NCI-H748 (cell line): ENCODE data around the gene NAT16.
"Not testable (repeated sequence)": the region's sequence is repeated elsewhere in the genome, so short reads cannot be mapped to it uniquely, and the experiment has no call there.

Experiments used
- DNase-seq: peaks from one replicate; lab custom pipeline; 2025; ENCODE audit not compliant: unreplicated experiment; lab: John Stamatoyannopoulos, UW

NAT16 gene

DNA sequence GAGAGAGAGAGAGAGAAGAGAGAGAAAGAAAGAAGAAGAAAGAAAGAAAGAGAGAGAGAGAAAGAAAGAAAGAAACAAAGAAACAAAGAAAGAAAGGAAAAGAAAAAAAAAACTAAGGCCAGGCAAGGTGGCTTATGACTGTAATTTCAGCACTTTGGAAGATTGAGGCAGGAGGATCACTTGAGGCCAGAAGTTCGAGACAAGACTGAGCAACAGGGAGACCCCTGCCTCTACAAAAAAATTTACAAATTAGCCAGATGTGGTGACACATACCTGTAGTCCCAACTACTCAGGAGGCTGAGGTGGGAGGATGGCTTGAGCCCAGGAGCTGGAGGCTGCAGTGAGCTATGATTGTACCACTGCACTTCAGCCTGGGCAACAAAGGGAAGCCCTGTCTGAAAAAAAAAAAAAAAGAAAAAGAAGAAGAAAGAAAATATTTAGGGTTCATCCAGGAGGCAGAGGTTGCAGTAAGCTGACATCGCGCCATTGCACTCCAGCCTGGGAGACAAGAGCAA is 50.4 kb downstream of the NAT16 start:
- DNase-seq, result no peak

DNA sequence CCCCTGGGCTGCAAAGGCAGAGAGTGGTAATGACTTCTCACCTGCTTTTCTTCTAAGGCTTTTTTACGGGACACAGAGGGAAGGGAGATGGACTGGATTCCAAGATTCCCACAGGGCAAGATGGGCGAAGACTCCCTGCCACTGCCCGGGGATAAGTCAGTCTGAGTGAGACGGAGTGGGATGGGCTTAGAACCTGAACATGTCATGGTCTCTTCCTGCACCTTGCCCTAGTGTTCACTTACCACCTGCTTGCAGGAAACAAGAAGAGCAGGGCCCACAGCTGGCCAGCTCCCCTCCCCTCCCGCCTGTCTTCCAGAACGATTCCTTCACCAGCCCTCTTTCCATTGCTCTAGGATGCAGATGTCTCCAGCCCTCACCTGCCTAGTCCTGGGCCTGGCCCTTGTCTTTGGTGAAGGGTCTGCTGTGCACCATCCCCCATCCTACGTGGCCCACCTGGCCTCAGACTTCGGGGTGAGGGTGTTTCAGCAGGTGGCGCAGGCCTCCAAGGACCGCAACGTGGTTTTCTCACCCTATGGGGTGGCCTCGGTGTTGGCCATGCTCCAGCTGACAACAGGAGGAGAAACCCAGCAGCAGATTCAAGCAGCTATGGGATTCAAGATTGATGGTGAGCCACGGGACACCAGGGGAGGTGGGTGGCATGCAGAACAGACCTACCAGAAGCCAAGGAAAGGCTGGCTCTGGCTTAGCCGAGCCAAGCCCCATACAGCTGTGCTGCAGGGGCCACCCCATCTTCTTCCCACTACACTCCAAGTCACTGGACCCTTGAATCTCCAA is 51.9 kb downstream of the NAT16 start:
- no peak for DNase-seq

DNA sequence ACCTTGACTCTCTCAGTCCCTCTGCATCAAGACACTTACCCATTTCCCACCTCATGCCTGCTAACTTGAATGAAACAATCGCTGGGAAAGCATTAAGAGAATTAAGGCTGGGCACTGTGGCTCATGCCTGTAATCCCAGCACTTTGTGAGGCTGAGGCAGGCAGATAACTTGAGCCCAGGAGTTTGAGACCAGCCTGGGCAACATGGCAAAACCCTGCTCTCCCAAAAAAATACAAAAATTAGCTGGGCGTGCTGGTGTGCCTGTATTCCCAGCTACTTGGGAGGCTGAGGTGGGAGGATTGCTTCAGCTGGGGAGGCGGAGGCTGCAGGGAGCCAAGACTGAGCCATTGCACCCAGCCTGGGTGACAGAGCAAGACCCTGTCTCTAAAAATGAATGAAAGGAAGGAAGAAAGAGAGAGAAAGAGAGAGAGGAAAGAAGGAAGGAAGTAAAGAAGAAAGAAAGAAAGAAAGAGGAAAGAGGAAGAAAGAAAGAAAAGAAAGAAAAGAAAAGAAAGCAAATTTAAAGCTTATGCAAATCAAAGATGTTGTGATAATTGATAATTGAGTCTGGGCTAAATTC is 52.5 kb downstream of the NAT16 start:
- DNase-seq, result no peak

DNA sequence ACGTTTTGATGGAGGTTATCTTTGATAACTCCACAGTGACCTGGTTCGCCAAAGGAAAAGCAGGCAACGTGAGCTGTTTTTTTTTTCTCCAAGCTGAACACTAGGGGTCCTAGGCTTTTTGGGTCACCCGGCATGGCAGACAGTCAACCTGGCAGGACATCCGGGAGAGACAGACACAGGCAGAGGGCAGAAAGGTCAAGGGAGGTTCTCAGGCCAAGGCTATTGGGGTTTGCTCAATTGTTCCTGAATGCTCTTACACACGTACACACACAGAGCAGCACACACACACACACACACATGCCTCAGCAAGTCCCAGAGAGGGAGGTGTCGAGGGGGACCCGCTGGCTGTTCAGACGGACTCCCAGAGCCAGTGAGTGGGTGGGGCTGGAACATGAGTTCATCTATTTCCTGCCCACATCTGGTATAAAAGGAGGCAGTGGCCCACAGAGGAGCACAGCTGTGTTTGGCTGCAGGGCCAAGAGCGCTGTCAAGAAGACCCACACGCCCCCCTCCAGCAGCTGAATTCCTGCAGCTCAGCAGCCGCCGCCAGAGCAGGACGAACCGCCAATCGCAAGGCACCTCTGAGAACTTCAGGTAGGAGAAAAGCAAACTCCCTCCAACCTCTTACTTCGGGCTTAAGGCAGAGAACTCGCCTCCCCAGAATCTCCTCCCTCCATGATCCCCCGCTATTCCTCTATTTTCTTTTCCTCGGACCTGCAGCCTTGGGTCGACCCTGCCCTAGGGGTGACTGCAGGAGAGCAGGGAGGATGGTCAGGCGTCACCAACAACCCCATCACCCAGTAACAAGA is 53.2 kb downstream of the NAT16 start, which contains the start of gene SERPINE1:
Gene SERPINE1, plus strand, starts transcription at position 454 of the 809 bp plus-strand sequence. CDS start 1,290 bp downstream, outside the sequence.
- peak; percentile 59 for DNase-seq

DNA sequence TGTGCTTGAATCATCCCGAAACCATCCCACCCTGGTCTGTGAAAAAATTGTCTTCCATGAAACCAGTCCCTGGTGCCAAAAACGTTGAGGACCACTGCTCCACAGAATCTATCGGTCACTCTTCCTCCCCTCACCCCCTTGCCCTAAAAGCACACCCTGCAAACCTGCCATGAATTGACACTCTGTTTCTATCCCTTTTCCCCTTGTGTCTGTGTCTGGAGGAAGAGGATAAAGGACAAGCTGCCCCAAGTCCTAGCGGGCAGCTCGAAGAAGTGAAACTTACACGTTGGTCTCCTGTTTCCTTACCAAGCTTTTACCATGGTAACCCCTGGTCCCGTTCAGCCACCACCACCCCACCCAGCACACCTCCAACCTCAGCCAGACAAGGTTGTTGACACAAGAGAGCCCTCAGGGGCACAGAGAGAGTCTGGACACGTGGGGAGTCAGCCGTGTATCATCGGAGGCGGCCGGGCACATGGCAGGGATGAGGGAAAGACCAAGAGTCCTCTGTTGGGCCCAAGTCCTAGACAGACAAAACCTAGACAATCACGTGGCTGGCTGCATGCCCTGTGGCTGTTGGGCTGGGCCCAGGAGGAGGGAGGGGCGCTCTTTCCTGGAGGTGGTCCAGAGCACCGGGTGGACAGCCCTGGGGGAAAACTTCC is 54.0 kb downstream of the NAT16 start:
- no peak for DNase-seq

- DNase-seq, result peak; percentile 30
Observed at GRCh38 chr7:101124376-101125056, 55.6 kb downstream of the NAT16 start.

- no peak for DNase-seq
Observed at GRCh38 chr7:101123703-101124068, 56.4 kb downstream of the NAT16 start.

DNA sequence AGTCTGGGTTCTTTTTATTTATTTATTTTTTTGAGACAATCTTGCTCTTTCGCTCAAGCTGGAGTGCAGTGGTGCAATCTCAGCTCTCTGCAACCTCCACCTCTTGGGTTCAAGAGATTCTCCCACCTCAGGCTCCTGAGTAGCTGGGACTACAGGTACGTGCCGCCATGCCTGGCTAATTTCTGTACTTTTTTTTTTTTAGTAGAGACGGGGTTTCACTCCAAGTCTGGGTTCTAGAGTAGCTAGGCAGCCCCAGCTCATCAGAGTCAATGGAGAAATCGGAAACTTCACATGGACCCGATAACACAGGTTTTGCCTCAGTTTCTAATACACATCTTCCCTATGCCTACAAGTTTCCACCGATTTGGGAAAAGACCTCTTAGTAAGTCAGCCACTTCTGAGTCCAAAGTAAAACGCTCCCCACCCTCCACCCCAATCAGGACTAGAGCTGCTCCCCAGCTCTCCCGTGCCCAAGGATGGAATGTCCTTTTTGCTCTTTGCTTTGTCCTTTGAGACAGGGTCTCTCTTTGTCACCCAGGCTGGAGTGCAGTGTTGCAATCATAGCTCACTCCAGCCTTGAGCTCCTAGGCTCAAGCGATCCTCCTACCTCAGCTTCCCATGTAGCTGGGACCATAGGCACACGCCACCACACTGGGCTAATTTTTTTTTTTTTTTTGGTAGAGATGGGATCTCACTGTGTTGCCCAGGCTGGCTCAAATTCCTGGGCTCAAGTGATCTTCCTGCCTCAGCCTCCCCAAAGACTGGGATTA is 57.0 kb downstream of the NAT16 start:
- no peak for DNase-seq

DNA sequence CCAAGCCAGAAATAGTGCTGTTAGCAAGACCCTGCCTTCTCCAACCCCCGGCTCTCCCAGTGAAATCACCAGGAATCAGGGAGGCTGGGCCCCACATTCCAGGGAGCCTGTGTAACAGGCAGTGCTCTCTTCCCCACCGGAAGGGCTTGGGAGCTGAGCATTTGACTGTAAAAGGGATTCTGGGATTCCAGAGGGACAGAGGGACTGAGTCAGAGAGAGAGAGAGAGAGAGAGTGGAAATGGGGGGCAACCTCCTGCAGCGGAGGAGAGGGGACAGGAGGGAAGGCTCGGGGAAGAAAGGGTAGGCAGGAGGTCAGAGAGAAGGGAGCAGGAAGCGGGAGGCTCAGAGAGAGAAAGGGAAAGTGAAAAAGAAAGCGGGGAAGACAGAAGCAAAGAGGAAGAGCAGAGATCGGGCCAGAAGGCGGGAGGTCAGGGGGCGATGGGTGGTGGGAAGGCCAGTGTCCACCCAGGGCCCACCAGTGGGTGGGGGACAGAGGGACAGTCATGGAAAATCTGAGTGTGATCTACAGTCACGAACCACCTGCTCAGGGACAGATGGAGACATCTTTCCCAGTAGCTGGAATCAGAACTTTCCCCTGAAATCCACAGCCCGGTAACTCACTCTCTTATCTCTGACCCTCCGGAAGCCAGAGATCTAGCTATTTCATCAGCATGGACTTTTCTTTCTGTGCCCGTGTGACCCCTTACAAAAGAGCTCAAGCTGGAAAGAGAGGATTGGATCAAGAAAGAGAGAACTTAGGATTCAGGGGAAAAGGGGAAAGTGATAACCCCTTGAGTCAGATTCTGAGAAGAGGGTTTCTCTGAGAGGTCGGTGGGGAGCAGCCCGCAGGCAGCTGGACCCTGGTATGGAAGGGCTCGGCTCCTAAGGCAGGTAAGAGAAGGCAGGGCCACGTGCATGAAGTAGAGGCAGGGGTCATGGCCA is 57.8 kb downstream of the NAT16 start:
- DNase-seq, result no peak

DNA sequence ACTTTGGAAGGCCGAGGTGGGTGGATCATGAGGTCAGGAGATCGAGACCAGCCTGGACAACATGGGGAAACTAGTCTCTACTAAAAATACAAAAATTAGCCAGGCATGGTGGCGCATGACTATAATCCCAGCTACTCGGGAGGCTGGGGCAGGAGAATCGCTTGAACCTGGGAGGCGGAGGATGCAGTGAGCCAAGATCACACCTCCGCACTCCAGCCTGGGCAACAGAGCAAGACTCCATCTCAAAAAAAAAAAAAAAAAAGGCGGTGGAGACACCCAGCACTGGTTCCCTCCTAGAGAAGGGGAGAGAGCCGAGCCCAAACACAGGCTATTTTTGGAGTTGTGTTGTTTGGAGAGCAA is 58.5 kb downstream of the NAT16 start:
- DNase-seq, result not testable (repeated sequence)
